DMS79 treated with DMSO at 0.1 percent for 48 hours (cell line): Measurements from ENCODE around the gene ZNF607.
"Not testable (repeated sequence)": the region's sequence is repeated elsewhere in the genome, so short reads cannot be mapped to it uniquely, and the experiment has no call there.

Experiments
- DNase-seq: peaks from one replicate; lab custom pipeline; 2025; lab: John Stamatoyannopoulos, UW

ZNF607 gene

DNA sequence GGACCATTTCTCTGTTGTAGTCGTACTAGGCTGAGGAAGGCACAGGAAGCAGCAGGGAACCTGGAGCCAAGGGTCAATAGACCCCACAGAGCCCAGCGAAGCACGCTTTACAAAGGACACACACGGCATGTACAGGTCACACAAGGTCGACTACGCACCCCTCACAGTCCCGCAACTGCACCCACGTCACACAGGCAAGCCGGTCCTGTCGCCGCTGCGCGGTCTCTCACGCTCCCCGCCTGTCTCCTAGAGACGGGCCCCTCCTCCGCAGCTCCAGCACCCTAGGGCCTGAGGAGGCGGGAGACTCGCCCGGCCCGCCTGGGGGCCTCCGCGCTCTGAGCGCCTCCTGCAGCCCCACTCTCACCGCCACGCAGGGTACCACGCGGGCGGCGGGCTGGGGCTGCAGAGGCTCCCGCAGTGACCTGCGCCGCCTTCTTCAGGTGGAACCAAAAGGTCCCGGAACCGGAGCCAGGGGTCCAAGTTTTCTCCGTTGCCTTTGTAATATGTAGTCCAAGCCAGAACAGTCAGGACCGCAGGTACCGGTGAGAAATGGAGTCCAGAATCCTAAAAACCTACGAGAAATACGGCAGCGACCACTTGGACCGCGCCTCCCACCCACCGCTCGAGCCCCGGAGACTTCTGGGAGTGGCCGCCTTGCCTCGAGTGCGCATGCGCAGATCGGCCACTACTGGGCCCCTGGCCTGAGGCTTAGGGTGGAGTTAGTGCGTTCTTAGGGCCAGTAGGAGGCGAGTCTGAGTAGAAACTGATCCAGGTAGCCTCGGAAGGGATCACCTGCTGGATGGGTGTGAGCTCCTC, at the start of gene ZNF607:
TSS of gene ZNF607 (minus strand) at position 651 of the 816 bp plus-strand sequence. CDS start 8,143 bp downstream, outside the sequence.
- peak; percentile 94 for DNase-seq

DNA sequence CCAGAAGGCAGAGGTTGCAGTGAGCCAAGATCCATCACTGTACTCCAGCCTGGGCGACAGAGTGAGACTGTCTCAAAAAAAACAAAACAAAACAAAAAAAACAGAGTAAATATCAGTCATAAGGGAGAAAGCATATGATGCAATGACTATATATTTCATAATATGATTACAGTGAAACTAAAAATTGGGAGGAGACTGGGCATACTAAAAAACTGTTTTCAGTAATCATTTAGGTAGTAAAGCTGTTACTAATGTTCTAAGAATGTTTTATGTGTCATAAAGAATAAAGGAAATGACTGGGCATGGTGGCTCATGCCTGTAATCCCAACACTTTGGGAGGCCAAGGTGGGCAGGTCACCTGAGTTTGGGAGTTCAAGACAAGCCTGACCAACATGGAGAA, 43.9 kb upstream of the ZNF607 start:
- DNase-seq: no peak

DNA sequence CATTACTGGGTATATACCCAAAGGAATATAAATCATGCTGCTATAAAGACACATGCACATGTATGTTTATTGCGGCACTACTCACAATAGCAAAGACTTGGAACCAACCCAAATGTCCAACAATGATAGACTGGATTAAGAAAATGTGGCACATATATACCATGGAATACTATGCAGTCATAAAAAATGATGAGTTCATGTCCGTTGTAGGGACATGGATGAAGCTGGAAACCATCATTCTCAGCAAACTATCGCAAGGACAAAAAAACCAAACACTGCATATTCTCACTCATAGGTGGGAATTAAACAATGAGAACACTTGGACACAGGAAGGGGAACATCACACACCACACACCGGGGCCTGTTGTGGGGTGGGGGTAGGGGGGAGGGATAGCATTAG, 38.1 kb upstream of the ZNF607 start:
- DNase-seq: not testable (repeated sequence)

DNA sequence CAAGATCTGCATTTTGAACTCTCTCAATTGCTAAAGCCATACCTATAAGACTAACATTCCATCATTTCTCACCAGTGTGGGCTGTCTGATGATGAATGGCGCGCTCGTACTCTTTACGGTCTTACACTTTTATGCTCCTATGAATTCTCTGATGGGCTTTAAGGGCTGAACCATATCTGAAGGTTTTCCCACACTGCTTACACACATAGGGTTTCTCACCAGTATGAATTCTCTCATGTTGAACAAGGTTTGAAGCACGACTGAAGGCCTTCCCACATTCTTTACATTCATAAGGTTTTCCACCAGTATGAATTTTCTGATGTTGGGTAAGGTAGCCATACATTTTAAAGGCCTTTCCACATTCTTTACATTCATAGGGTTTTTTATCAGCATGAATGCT, 18.8 kb upstream of the ZNF607 start:
- no peak for DNase-seq

DNA sequence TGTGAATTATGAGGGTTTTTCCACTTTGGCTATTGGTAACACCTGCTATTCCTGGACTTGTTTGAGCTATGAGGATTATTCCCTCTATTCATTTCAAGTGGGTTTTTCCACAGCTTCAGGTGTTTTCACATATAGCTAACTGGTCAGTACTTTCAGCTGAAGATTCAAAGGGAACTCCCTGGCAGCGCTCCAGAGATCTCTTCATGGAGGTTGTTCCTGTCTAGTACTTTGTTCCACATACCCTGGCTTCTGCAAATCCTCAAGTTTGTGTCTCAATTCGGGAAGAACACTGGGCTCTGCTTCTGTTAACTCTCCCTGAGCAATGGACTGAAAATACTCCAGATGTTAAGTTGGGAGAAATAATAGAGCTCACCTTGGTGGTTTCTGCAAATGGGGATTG, 5.6 kb upstream of the ZNF607 start:
- no peak for DNase-seq

DNA sequence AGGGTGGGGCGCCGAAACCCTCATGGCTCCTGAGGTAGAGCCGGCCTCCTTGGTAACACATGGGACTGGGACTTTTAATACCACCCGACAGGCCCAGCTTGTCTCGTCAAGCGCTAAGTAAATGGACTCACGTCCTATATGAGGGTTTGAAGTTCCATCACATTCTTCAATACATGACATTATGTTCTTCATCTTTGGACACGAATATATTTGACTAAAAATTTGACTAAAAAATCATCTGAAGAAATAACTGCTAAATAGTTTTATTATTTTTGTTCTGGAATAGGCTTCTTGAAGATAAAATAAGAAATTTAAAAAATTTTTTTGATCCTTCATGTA, 335 bp upstream of the ZNF607 start:
- no peak for DNase-seq

DNA sequence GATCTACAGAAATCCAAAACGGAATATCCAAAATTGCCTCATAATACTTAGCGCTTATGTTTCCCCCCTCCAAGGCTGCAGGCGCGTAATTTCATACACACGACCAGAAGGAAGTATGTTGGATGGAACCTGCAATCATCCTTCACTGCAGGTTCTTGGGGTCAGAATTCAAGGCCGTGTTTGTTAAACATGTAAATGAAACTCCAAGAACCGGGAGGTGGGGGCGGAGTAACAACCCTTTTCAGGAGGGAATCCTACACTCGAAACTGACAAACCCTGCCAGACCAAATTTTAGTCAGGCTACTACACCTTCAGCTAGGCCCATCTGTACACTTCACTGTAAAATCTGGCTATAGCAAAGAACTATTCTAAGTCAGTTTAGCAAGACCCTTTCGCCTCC, 1.3 kb downstream of the ZNF607 start:
- DNase-seq: no peak

DNA sequence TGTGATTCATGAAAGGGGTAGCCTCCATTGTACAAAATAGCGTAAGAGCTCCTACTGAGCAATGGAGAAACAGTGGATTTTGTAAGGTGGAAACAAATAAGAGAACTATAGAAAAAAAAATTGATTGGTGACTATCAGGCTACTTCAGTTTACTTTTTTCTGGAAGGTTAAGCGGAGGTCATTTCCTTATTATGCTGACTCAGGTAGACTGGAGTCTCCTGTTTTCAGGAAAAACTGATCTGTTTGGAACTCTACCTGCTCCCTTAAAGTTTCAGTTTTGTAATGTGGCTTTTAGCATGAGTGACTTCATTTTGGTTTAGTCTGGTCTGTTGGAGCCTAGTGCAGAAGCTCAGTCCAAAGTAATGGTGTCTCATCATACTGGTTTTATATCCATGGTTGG, 3.4 kb downstream of the ZNF607 start:
- no peak for DNase-seq

DNA sequence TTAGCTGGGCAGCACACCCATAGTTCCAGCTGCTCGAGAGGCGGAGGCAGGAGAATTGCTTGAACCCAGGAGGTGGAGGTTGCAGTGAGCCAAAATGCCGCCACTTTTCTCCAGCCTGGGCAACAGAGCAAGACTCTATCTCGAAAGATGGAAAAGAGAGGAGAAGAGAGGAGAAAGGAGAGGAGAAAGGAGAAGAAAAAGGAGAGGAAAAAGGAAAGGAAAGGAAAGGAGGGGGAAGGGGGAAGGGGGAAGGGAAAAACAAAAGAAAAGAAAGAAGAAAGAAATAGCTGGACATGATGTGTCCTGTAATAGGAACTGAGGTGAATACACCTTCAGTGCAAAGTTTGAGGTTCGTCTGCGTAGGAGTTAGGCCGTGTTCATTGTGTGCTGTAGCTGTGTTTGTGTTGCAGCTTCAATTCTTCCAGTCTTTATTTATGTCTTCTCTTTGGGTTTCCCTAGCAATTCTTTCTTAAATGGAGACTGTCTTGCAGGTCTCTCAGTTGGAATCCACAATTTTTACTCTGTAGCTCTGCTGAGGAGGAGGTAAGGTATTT, 13.4 kb downstream of the ZNF607 start:
- DNase-seq: no peak

DNA sequence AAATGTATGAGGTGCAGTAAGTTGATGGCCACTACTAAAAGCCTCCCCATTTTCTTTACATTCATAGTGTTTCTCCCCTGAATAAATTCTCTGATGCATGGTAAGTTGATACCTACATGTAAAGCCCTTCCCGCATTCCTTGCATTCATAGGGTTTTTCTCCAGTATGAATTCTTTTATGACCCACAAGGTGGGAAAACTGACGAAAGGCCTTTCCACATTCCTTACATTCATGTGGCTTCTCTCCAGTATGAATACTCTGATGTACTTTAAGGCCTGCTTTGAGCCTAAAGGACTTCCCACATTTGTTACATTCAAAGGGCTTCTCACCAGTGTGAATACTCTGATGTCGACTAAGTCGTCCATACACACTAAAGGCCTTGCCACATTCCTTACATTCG, 20.5 kb downstream of the ZNF607 start:
- no peak for DNase-seq

DNA sequence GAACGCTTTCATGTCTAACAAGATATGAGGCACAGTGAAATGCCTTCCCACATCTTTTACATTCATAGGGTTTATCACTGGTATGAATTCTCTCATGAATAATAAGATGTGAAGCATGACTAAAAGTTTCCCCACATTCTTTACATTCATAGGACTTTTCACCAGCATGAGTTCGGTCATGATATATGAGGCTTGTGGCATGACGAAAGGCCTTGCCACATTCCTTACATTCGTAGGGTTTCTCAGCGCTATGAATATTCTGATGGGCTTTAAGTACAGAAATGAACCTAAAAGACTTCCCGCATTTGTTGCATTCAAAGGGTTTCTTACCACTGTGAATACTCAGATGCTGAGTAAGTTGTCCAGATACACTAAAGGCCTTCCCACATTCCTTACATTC, 21.3 kb downstream of the ZNF607 start:
- no peak for DNase-seq

DNA sequence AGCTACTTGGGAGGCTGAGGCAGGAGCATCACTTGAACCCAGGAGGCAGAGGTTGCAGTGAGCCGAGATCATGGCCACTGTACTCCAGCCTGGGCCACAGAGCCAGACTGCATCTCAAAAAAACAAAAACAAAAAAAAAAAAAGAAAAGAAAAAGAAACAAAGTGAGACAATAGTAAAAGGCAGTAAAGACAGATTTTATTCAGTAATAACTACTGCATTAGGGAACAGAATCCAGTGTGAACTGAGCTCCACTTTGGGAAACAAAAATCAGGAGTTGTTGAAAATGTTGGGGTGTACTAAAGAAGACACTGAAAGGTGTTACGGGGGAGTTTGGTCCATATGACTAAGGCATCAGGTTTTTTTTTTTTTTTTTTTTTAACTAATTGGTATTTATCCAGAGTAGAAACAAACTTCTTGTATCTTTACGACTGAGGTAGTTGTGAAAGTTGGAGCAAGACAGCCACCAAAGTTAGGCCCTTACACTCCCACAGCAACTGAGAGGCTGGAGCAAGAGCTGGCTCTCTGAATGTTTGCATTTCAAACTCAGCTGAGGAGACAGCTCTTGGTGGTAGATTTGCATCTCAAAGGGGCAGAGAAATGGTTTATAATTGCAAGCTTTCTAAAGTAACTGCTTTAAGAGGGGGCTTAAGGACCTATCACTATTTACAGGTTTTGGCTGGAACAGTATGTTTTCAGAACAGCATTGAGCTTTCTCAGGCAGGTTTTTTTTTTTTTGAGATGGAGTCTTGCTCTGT, 24.2 kb downstream of the ZNF607 start:
- no peak for DNase-seq

DNA sequence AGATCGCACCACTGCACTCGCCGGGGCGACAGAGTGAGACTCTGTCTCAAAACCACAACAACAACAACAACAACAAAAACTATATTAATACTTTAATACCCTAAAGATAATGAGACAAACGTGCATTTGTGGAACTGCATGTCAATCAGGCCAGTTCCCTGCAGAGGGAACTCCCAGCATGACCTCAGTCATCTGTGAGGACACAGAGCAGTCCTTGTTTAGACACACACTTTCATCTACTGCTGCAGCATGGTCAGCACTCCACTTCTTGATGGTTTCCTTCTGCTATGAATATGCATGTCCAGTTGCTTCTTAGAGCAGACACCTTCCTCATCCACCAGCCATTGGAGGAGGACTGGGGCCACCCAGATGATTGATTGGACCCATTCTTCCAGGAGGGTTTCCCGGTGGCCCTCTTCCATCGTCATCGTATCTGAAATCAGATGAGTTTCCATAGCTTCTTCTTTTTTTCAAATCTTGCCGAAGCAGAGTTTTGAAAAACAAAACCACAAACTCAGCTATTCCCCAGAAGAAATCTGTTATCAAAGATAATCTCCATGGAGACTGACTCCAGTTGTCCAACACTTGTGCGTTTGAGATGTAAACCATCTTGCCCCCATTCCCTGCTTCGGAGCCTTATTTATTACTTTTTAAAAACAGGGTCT, 26.5 kb downstream of the ZNF607 start:
- no peak for DNase-seq

DNA sequence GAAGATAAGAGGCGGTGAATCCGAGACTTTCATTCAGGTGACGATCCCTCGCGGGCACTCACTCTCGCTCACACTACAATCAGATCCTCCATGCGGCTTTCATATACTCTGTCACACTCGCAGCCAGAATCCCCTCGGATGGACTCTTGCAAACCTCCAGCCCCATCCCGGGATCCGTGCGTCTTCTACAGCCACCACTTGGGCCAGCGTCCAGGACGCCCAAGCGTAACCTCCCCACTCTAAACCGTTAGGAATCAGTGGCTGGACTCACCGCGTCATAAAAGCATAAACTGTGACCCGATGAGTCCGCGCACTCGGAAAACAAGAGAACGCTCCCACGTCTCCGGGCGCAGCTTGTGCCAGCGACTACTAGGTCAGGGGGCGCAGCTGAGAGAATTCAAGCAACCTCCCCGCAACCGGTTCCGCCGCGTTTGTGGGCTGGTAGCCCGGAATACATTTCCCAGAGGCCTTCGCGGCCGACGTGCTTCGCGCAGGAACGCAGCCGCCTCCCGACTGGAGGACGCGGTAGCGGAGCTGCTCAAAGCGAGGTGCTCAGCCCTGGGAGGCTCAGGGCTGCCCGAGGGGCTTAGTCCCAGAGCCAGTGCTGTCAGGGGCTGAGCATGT, 27.6 kb downstream of the ZNF607 start:
- DNase-seq: peak; percentile 81

DNA sequence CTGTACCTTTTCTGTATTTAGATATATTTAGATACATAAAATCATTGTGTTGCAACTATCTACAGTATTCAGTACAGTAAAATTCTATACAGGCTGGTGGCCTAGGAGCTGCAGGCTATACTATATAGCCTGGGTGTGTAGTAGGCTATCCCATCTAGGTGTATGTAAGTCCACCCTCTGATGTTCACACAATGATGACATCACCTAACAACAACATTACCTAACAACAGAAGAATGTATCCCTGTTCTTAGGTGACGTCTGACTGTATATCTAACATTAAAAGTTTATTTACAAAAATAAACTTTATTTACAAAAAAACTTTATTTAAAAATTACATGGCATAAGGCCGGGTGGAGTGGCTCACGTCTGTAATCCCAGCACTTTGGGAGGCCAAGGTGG, 36.0 kb downstream of the ZNF607 start:
- no peak for DNase-seq

DNA sequence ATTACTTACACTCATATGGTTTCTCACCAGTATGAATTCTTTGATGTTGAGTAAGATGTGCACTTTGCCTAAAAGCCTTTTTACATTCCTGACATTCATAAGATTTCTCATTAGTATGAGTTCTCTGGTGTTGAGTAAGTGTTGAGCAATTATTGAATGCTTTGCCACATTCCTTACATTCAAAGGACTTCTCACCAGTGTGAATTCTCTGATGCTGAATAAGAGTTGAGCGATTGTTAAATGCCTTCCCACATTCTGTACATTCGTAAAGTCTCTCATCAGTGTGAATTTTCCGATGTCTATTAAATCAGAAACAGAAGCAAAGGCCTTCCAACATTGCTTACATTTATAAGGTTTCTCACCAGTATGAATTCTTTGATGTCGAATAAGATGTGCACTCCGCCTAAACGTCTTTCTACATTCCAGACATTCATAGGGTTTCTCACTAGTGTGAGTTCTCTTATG, 50.1 kb downstream of the ZNF607 start:
- no peak for DNase-seq

DNA sequence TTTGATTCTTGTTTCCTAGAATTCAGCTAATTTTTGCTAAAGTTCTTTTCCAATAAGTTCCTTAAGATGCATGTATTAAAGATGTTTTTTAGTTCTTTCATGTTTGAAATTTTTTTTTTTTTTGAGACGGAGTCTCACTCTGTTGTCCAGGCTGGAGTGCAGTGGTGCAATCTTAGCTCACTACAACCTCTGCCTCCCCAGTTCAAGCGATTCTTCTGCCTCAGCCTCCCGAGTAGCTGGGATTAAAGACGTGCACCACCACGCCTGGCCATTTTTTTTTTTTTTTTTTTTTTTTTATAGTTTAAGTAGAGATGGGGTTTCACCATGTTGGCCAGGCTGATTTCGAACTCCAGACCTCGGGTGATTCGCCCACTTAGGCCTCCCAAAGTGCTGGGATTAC, 62.4 kb downstream of the ZNF607 start:
- DNase-seq: not testable (repeated sequence)

DNA sequence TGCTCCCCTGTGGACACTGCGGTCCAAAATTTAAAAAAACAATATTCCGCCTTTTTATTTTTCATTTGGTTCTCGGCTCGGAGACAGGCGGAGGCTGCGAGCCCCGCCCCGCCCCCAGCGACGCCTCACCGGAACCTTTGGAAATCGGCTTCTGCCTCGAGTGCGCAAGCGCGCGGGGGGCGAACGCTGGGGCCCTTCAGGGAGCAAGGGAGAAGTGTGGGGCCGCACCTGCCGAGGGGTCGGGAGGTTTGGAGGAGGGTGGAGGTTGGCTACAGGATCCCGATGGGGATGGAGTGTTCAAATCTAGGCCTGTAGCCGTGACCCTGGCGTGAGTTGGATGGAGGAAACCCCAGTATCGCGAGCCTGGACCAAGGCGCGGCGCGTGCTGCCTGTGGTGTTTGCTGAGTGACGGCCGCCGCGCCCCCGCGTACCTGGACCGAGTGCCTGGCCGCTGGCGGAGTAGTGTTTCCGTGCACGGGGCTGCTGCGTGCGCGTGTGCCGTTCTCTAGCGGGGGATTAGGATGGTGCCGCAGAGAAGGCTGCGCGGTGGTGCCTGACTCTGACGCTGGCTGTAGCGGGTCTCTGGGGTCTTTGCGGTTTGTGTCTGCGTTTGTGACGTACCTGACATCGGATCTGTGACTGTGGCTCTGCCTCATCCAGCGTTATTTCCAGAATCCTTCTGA, 63.7 kb downstream of the ZNF607 start:
- peak; percentile 94 for DNase-seq

DNA sequence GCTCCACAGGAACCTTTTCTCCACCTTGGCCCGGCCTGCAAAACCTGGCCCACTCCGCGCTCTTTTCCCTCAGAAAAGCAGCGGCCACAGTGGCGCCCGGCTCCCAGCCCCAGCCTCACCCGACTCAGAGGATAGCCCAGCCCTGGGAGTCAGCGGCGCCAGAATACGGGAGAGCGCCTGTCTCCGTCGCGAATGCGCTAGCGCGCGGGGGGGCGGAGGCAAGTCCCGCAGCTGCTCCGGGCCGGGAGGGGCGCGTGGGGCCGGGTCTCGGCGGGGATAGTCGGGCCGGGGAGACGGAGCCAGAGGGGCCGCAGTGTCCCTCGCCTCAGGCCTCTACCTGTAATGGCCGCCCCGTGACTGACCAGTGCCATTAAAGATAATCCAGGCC, 64.3 kb downstream of the ZNF607 start, which contains the start of gene ZFP30:
TSS of gene ZFP30 (minus strand) at position 165 of the 388 bp plus-strand sequence. CDS start 7,643 bp downstream, outside the sequence.
- peak; percentile 86 for DNase-seq

DNA sequence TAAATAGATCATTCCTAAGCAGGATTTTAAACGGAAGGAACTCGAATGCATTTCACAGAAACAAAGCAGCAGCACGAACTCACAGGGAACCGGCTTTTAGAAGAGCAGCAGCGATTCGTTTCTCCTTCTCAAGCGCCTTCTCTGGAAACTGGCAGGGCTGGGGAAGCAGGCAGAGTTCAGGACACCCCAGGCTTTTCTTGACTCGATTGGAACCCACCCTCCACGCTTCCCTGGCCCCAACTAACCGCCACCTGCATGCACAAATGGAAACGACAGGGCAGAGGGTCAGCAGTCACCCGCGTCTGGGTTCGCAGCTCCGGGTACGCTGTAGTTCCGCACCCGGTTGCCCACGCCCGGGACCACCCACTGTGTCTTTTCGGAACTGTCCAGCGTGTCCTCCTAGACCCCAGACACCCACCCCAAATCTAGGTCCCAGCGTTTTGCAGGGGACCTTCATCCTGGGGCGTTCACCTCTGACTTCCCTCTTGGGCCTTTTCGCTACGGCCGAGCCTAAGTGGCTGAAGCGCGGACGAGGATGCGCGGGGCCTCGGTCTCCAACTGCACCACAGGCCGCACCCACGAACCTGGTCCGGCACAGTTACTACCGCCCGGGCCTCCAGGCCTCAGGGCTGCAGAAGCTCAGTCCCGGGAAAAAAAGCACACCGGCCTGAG, 64.8 kb downstream of the ZNF607 start:
- peak; percentile 37 for DNase-seq

DNA sequence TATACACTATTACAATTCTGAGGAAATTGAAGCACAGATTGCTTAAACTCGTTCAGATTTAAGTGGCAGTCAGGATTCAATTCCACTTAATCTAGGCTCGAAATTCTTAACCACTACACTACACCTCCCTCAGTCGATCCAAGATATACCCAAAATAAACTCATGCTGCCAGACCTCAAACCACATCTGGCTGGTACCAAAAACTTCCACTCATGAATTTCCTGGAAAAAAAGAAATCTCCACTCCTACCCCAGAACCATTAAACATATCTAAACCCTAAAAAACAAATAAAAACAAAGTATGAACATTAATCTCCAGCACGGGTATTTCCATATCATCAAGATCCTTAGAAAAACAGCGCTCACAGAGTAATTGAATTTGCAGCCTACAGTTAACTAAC, 65.4 kb downstream of the ZNF607 start:
- DNase-seq: peak; percentile 57
